GM23338 (cell line): ENCODE data around the gene SLC16A12. TPM values are rescaled to one million over a fixed set of nuclear protein-coding genes. Genes with fewer than 3 reads are reported as not detected.

ENCODE experiments used
- ATAC-seq: fragments of 200-7000 bp; cut with Tn5 transposase; 3 replicates; pipeline ENCODE4 v1.9.1; 2020
- DNase-seq: peaks from one replicate; pipeline ENCODE4 v3.0.0-alpha.2; 2015; ENCODE audit warnings: low spot score
- H2AFZ ChIP-seq: fragments of 200-600 bp; sonication (generic); 2 replicates; pipeline ENCODE4 v1.8.0; 2016; ENCODE audit warnings: antibody characterized with exemption, mild to moderate bottlenecking, moderate library complexity
- H3F3A ChIP-seq: fragments of 200-600 bp; sonication (generic); replicated peaks from 2 replicates; pipeline ENCODE4 v1.8.0; 2017; ENCODE audit warnings: antibody characterized with exemption, mixed run types, low read depth
- H3K27ac ChIP-seq: fragments of 200-600 bp; sonication (generic); 2 replicates; pipeline ENCODE4 v1.6.1; 2016; ENCODE audit warnings: low read depth
- H3K27me3 ChIP-seq: fragments of 200-600 bp; sonication (generic); 2 replicates; pipeline ENCODE4 v1.8.0; 2016; ENCODE audit warnings: mild to moderate bottlenecking, mixed run types, moderate library complexity; ENCODE audit not compliant: insufficient read depth
- H3K36me3 ChIP-seq: fragments of 200-600 bp; sonication (generic); 2 replicates; pipeline ENCODE4 v1.8.0; 2016; ENCODE audit warnings: mild to moderate bottlenecking; ENCODE audit not compliant: insufficient read depth
- H3K4me1 ChIP-seq: fragments of 200-600 bp; sonication (generic); 2 replicates; pipeline ENCODE4 v1.8.0; 2016; ENCODE audit warnings: mild to moderate bottlenecking, moderate library complexity; ENCODE audit not compliant: insufficient read depth
- H3K4me2 ChIP-seq: fragments of 200-600 bp; sonication (generic); 2 replicates; pipeline ENCODE4 v1.7.1; 2017; ENCODE audit warnings: mixed run types
- H3K4me3 ChIP-seq: fragments of 200-600 bp; sonication (generic); 2 replicates; pipeline ENCODE4 v1.6.1; 2016; ENCODE audit warnings: mixed run types
- H3K79me2 ChIP-seq: fragments of 200-600 bp; sonication (generic); replicated peaks from 2 replicates; pipeline ENCODE4 v1.8.0; 2017; ENCODE audit warnings: mild to moderate bottlenecking; ENCODE audit not compliant: insufficient read depth
- H3K9me2 ChIP-seq: fragments of 200-600 bp; sonication (generic); 2 replicates; pipeline ENCODE4 v1.8.0; 2017; ENCODE audit not compliant: insufficient read depth
- H4K20me1 ChIP-seq: fragments of 200-600 bp; sonication (generic); replicated peaks from 2 replicates; pipeline ENCODE4 v1.8.0; 2017; ENCODE audit warnings: mild to moderate bottlenecking; ENCODE audit not compliant: insufficient read depth
- H3K27ac Mint-ChIP-seq: 2 replicates; pipeline ENCODE4 v1.8.0; 2020; ENCODE audit warnings: inconsistent platforms, mild to moderate bottlenecking, moderate library complexity, mixed read lengths
- H3K27me3 Mint-ChIP-seq: 3 replicates; pipeline ENCODE4 v1.8.0; 2022; ENCODE audit warnings: low read depth, mild to moderate bottlenecking, moderate library complexity, mixed read lengths, inconsistent platforms; ENCODE audit not compliant: insufficient read depth, poor library complexity
- H3K36me3 Mint-ChIP-seq: 3 replicates; pipeline ENCODE4 v1.8.0; 2021; ENCODE audit warnings: low read depth, mild to moderate bottlenecking, inconsistent platforms, moderate library complexity, mixed read lengths
- H3K4me1 Mint-ChIP-seq: 3 replicates; pipeline ENCODE4 v1.8.0; 2020; ENCODE audit warnings: mild to moderate bottlenecking, inconsistent platforms, mixed read lengths
- H3K4me3 Mint-ChIP-seq: 3 replicates; pipeline ENCODE4 v1.8.0; 2021; ENCODE audit warnings: moderate library complexity, mild to moderate bottlenecking, inconsistent platforms, mixed read lengths
- H3K9me3 Mint-ChIP-seq: 3 replicates; pipeline ENCODE4 v1.8.0; 2020; ENCODE audit warnings: moderate library complexity, mild to moderate bottlenecking, inconsistent platforms, mixed read lengths
- CREB1 ChIP-seq: fragments of 250-450 bp; sonication (Bioruptor Pico); IDR thresholded peaks from 2 replicates; pipeline ENCODE4 v1.5.0; 2020; ENCODE audit warnings: low read depth, mild to moderate bottlenecking, moderate library complexity
- CTCF ChIP-seq, 2 experiments: fragments of 200-600 bp in 1 of 2; sonication (generic) in 1 of 2; conservative IDR thresholded peaks; 2 replicates each; pipeline versions ENCODE4 v1.5.1 to v1.6.1; 2016 to 2017; ENCODE audit warnings: antibody characterized with exemption in 2 of 2, low read depth in 2 of 2, mild to moderate bottlenecking in 2 of 2, moderate library complexity in 1 of 2
- ETS1 ChIP-seq: IDR thresholded peaks from 2 replicates; pipeline ENCODE4 v1.6.1; 2016; ENCODE audit warnings: antibody characterized with exemption
- EZH2 ChIP-seq: fragments of 200-600 bp; sonication (generic); IDR thresholded peaks from one replicate; pipeline ENCODE4 v1.8.0; 2017; ENCODE audit warnings: antibody characterized with exemption, mild to moderate bottlenecking, low read depth; ENCODE audit not compliant: unreplicated experiment
- EZH2phosphoT487 ChIP-seq: fragments of 200-600 bp; sonication (generic); IDR thresholded peaks from one replicate; pipeline ENCODE4 v1.8.1; 2018; ENCODE audit warnings: antibody characterized with exemption; ENCODE audit not compliant: unreplicated experiment
- JUNB ChIP-seq: IDR thresholded peaks from one replicate; pipeline ENCODE4 v1.6.1; 2016; ENCODE audit warnings: antibody characterized with exemption; ENCODE audit not compliant: unreplicated experiment
- NANOG ChIP-seq: IDR thresholded peaks from 2 replicates; pipeline ENCODE4 v1.6.1; 2016; ENCODE audit warnings: antibody characterized with exemption, borderline replicate concordance
- POLR2AphosphoS5 ChIP-seq: IDR thresholded peaks from 2 replicates; pipeline ENCODE4 v1.6.1; 2016; ENCODE audit warnings: antibody characterized with exemption, low read depth
- REST ChIP-seq: IDR thresholded peaks from one replicate; pipeline ENCODE4 v1.6.1; 2018; ENCODE audit warnings: antibody characterized with exemption; ENCODE audit not compliant: unreplicated experiment
- STAT1 ChIP-seq: IDR thresholded peaks from one replicate; pipeline ENCODE4 v1.6.1; 2016; ENCODE audit warnings: antibody characterized with exemption; ENCODE audit not compliant: unreplicated experiment
- ZNF114 ChIP-seq: fragments of 250-450 bp; sonication (Bioruptor Pico); IDR thresholded peaks from 2 replicates; pipeline ENCODE4 v1.5.0; 2020; ENCODE audit warnings: mild to moderate bottlenecking, moderate library complexity
- ZNF331 ChIP-seq: fragments of 250-450 bp; sonication (Bioruptor Pico); IDR thresholded peaks from 2 replicates; pipeline ENCODE4 v1.5.0; 2020; ENCODE audit warnings: low read depth, mild to moderate bottlenecking, moderate library complexity
- ZNF462 ChIP-seq: fragments of 250-450 bp; sonication (Bioruptor Pico); IDR thresholded peaks from 2 replicates; pipeline ENCODE4 v1.5.0; 2020; ENCODE audit warnings: mild to moderate bottlenecking, moderate library complexity
- polyA plus RNA-seq: library from polyadenylated mRNA; unstranded; fragments of >200 nt; fragmentation: Nextera tagmentation; extraction: Ambion mirVana; gene quantifications from 2 replicates; pipeline ENCODE4 v1.2.1, GENCODE V29; 2016
- total RNA-seq: library from RNA; depleted of rRNA; stranded (reverse); fragments of >200 nt; shearing (Covaris generic); gene quantifications from 2 replicates; pipeline ENCODE4 v1.2.3, GENCODE V29; 2014

SLC16A12 gene
- total and polyA plus RNA-seq, 2 experiments from 2014 or later, result 0.84 to 2.0 TPM

DNA sequence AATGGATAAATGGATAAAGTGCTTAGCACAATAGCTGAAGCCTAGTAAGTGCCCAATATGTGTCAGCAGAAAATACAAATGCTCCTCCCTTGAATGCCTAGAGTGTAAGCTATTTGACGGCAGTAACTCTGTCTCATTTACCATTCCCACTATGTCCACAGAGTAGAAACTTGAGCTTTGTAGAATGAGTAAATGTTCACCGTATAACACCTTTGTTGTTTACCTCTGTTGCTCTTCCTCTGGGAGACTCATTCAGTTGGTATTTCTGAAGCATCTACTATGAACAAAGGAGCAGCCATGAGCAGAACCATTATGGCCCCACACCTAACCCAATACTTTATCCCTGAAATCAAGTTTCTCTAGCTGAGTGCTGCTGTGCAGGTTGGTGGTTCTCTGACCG, 8.4 kb upstream of the SLC16A12 start:
- Histone ChIP-seq H3K27ac (no peak overlapping the region), H3K4me3 (no peak overlapping the region), H3K4me2 (no peak overlapping the region), H2AFZ (no peak overlapping the region), H4K20me1 (no peaks in the 10 kb centered on the region), H3K4me1 (no peaks in the 10 kb centered on the region), H3K36me3 (no peaks in the 10 kb centered on the region; the same call in 1 of the 2 replicates), H3F3A (no peaks in the 10 kb centered on the region), H3K9me2 (0 out of 2 replicates have a peak, but pooled peaks cover 3% of the 10 kb centered on the region), H3K79me2 (no peaks in the 10 kb centered on the region), H3K27me3 (peaks cover 8% of the 10 kb centered on the region)
- ATAC-seq, result no peak
- DNase-seq, result no peak
- no peak overlapping the region for H3K27ac Mint-ChIP-seq
- peaks cover 10% of the 10 kb centered on the region; the same call in 2 of the 3 replicates for H3K9me3 Mint-ChIP-seq
- no peak overlapping the region for H3K4me3 Mint-ChIP-seq
- no peaks in the 10 kb centered on the region for H3K4me1 Mint-ChIP-seq
- no peak for TF ChIP-seq CREB1 (CRISPR knock-in tag)
- TF ChIP-seq EZH2, result no peak
- no peak for TF ChIP-seq CTCF (conservative IDR thresholded peaks at IDR 0.05; ENCODE audit: low read depth in 2 of 2)
- no peak for TF ChIP-seq EZH2phosphoT487
- TF ChIP-seq STAT1, result no peak
- TF ChIP-seq REST, result no peak
- no peak for TF ChIP-seq NANOG
- TF ChIP-seq JUNB, result no peak
- no peak for TF ChIP-seq POLR2AphosphoS5
- no peak for TF ChIP-seq ZNF462 (CRISPR knock-in tag)
- TF ChIP-seq ETS1, result no peak
- TF ChIP-seq ZNF114, result no peak
- no peak for TF ChIP-seq ZNF331 (CRISPR knock-in tag)
- H3K36me3 Mint-ChIP-seq, result no peaks in the 10 kb centered on the region
- H3K27me3 Mint-ChIP-seq, result peaks cover 9% of the 10 kb centered on the region
